Measurements from ENCODE around the gene EDDM13. TPM values are rescaled to one million over a fixed set of nuclear protein-coding genes. Genes with fewer than 3 reads are reported as not detected.

EDDM13 gene
- total RNA-seq, 1 donor from 2014 or later: not detected

DNA sequence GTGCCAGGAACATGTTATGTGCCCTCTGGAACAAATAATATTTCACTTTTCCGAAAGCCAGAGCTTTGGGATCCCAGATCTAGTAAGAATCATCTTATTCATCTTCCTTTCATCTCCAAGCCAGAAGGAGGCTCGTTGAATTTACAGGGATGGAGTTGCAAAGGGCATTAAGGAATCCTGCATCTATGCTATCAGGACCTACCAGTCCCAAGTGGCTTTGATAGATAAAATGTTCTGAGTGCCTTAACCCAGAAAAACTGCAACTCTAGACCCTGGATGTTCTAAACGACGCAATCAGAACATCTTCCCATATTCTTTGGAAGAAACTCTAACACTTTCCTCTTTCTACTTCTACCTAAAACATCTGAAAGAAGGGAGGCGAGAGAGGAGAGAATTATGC is 9.2 kb upstream of the EDDM13 start:
- TF ChIP-seq EZH2phosphoT487 (IDR thresholded peaks at IDR 0.05): no peak
- TF ChIP-seq EZH2 (IDR thresholded peaks at IDR 0.05): no peak
- TF ChIP-seq, protein P1, sequence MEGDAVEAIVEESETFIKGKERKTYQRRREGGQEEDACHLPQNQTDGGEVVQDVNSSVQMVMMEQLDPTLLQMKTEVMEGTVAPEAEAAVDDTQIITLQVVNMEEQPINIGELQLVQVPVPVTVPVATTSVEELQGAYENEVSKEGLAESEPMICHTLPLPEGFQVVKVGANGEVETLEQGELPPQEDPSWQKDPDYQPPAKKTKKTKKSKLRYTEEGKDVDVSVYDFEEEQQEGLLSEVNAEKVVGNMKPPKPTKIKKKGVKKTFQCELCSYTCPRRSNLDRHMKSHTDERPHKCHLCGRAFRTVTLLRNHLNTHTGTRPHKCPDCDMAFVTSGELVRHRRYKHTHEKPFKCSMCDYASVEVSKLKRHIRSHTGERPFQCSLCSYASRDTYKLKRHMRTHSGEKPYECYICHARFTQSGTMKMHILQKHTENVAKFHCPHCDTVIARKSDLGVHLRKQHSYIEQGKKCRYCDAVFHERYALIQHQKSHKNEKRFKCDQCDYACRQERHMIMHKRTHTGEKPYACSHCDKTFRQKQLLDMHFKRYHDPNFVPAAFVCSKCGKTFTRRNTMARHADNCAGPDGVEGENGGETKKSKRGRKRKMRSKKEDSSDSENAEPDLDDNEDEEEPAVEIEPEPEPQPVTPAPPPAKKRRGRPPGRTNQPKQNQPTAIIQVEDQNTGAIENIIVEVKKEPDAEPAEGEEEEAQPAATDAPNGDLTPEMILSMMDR (IDR thresholded peaks at IDR 0.05): no peak
- Histone ChIP-seq H3K36me3 (no peaks in the 10 kb centered on the region), H3K9me3 (ENCODE audit: low read depth) (no peaks in the 10 kb centered on the region), H3K9ac (no peak overlapping the region), H2AFZ (replicated peaks) (no peak overlapping the region), H3K4me3 (no peak overlapping the region), H3K79me2 (ENCODE audit: low read depth) (no peaks in the 10 kb centered on the region), H3K4me2 (no peak overlapping the region), H3F3A (ENCODE audit: low read depth) (no peaks in the 10 kb centered on the region), H3K27me3 (no peaks in the 10 kb centered on the region), H4K20me1 (ENCODE audit: low read depth) (no peaks in the 10 kb centered on the region), H3K4me1 (no peaks in the 10 kb centered on the region), H3K27ac (no peak overlapping the region)
- peaks cover 2% of the 10 kb centered on the region for H3K36me3 Mint-ChIP-seq
- H3K27me3 Mint-ChIP-seq (ENCODE audit: insufficient read depth, low read depth): no peaks in the 10 kb centered on the region
- H3K27ac Mint-ChIP-seq: no peak overlapping the region
- no peak overlapping the region for H3K4me3 Mint-ChIP-seq
- DNase-seq (ENCODE audit: low spot score): no peak
- H3K9me3 Mint-ChIP-seq: no peaks in the 10 kb centered on the region
- no peaks in the 10 kb centered on the region for H3K4me1 Mint-ChIP-seq

DNA sequence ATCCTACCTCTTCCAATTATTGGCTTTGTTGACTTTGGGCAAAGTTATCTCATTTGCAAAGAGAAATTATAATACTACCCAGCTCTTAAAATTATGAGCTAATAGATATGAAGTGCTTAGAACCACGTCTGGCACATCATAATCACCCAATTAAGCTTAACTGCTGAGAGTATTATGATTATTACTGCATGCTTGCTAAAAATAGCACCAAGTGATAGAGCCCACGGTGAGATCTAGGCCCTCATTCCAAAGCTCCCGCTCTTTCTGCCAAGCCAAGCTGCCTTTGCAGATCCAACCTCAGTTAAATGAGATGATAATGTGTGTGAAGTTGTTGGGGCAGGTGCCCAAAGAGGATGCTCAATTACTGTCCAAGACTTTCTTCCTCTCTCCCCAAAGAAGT is 6.5 kb upstream of the EDDM13 start:
- Histone ChIP-seq H4K20me1 (ENCODE audit: low read depth) (no peaks in the 10 kb centered on the region), H3K36me3 (no peaks in the 10 kb centered on the region), H2AFZ (replicated peaks) (no peak overlapping the region), H3K79me2 (ENCODE audit: low read depth) (no peaks in the 10 kb centered on the region), H3K9me3 (ENCODE audit: low read depth) (no peaks in the 10 kb centered on the region), H3K27me3 (no peaks in the 10 kb centered on the region), H3K4me2 (no peak overlapping the region), H3K4me1 (no peaks in the 10 kb centered on the region), H3K9ac (no peak overlapping the region), H3K4me3 (no peak overlapping the region), H3F3A (ENCODE audit: low read depth) (no peaks in the 10 kb centered on the region), H3K27ac (no peak overlapping the region)
- no peak for TF ChIP-seq EZH2phosphoT487 (IDR thresholded peaks at IDR 0.05)
- TF ChIP-seq EZH2 (IDR thresholded peaks at IDR 0.05): no peak
- TF ChIP-seq, protein P1 (IDR thresholded peaks at IDR 0.05): no peak
- H3K36me3 Mint-ChIP-seq: peaks cover 2% of the 10 kb centered on the region
- H3K27ac Mint-ChIP-seq: no peak overlapping the region
- H3K4me3 Mint-ChIP-seq: no peak overlapping the region
- H3K9me3 Mint-ChIP-seq: no peaks in the 10 kb centered on the region
- no peak for DNase-seq (ENCODE audit: low spot score)
- peaks cover 9% of the 10 kb centered on the region for H3K4me1 Mint-ChIP-seq
- no peaks in the 10 kb centered on the region for H3K27me3 Mint-ChIP-seq (ENCODE audit: insufficient read depth, low read depth)

DNA sequence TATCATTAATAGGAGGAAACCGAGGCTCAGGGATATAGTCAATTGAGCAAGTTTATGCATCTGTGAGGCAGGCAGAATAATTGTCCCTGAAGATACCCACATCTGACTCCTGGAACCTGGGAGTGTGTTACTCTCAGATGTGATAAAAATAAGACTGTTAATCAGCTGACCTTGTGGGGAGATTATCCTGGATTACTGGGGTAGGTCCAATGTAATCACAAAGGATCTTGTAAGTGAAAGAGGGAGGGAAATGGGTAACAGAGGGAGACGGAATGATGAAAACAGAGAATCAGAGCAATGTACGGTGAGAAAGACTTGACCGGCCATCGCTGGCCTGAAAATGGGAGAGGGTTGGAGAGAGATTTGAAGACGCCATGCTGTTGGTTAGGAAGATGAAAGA is 3.2 kb upstream of the EDDM13 start:
- H3F3A ChIP-seq (ENCODE audit: low read depth): no peaks in the 10 kb centered on the region
- no peak overlapping the region for H3K4me2 ChIP-seq
- H3K9ac ChIP-seq: no peak overlapping the region
- H3K4me3 ChIP-seq: no peak overlapping the region
- Mint-ChIP-seq H3K4me3 (no peak overlapping the region), H3K9me3 (no peaks in the 10 kb centered on the region), H3K36me3 (peaks cover 2% of the 10 kb centered on the region), H3K27ac (no peak overlapping the region), H3K27me3 (ENCODE audit: insufficient read depth, low read depth) (no peaks in the 10 kb centered on the region), H3K4me1 (peaks cover 9% of the 10 kb centered on the region)
- H2AFZ ChIP-seq (replicated peaks): no peak overlapping the region
- no peaks in the 10 kb centered on the region for H3K9me3 ChIP-seq (ENCODE audit: low read depth)
- no peaks in the 10 kb centered on the region for H3K36me3 ChIP-seq
- no peaks in the 10 kb centered on the region for H3K4me1 ChIP-seq
- DNase-seq (ENCODE audit: low spot score): peak; percentile 9
- no peak overlapping the region for H3K27ac ChIP-seq
- TF ChIP-seq EZH2phosphoT487 (IDR thresholded peaks at IDR 0.05) (no peak), EZH2 (IDR thresholded peaks at IDR 0.05) (no peak)
- TF ChIP-seq, protein P1 (IDR thresholded peaks at IDR 0.05): no peak
- H3K27me3 ChIP-seq: no peaks in the 10 kb centered on the region
- no peaks in the 10 kb centered on the region for H4K20me1 ChIP-seq (ENCODE audit: low read depth)
- no peaks in the 10 kb centered on the region for H3K79me2 ChIP-seq (ENCODE audit: low read depth)
